ENCODE measurements around the gene APOL3.
"Not testable (repeated sequence)": the region's sequence is repeated elsewhere in the genome, so short reads cannot be mapped to it uniquely, and the experiment has no call there.

Gene APOL3

GRCh38 chr22:36100134-36100824, 60.3 kb downstream of the APOL3 start:
- no peak for DNase-seq

- not testable (repeated sequence) for DNase-seq
These were observed 61.0 kb downstream of the APOL3 start for GRCh38 chr22:36099561-36099960.

GRCh38 chr22:36097880-36098279, 62.7 kb downstream of the APOL3 start:
- no peak for DNase-seq

- not testable (repeated sequence) for DNase-seq
These were observed 69.8 kb downstream of the APOL3 start for GRCh38 chr22:36090772-36091171.

Data from activated CD8-positive, alpha-beta memory T cell treated with anti-CD3 and anti-CD28 coated beads, Interleukin-2, amount 50 U/mL, for 48 hours (primary cell).